Testis (tissue), 2 donors: ENCODE data around the gene ANO8.

Source experiments
- POLR2A ChIP-seq: fragments of 450-650 bp; IDR thresholded peaks from one replicate; pipeline ENCODE4 v1.6.1; 2017; ENCODE audit warnings: antibody characterized with exemption, mild to moderate bottlenecking, moderate library complexity
- TF ChIP-seq, protein P1 (sequence below), 3 experiments: fragments of 450-650 bp in 2 of 3; fragments of 200-600 bp in 1 of 3; sonication (generic) in 1 of 3; IDR thresholded peaks; one replicate each; pipeline ENCODE4 v1.5.1; 2016 to 2019; ENCODE audit warnings: antibody characterized with exemption in 3 of 3, mild to moderate bottlenecking in 2 of 3, moderate library complexity in 1 of 3

DNA sequence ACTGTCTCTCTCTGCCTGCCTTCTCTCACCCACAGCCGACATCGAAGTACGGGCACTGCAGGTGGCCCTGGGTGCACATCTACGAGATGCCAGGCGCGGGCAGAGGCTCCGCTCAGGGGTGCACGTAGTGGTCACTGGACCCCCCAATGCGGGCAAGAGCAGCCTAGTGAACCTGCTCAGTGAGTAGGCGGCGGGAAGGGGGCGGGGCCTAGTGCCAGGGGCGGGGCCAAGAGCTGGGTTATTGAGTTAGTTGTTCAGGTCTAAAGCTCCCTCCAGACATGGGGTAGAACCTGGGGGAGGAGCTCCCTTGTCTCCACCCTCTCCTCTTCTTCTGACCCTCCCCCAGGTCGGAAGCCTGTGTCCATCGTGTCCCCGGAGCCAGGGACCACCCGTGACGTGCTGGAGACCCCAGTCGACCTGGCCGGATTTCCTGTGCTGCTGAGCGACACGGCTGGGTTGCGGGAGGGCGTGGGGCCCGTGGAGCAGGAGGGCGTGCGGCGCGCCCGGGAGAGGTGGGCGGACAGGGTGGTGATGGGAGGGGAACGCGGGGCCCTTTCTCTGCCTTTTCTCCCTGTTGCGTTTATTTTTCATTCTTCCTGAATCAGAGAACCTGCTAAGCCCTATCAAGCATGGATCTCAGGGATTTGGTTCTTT, 4.6 kb upstream of the ANO8 start:
- TF ChIP-seq, protein P1, sequence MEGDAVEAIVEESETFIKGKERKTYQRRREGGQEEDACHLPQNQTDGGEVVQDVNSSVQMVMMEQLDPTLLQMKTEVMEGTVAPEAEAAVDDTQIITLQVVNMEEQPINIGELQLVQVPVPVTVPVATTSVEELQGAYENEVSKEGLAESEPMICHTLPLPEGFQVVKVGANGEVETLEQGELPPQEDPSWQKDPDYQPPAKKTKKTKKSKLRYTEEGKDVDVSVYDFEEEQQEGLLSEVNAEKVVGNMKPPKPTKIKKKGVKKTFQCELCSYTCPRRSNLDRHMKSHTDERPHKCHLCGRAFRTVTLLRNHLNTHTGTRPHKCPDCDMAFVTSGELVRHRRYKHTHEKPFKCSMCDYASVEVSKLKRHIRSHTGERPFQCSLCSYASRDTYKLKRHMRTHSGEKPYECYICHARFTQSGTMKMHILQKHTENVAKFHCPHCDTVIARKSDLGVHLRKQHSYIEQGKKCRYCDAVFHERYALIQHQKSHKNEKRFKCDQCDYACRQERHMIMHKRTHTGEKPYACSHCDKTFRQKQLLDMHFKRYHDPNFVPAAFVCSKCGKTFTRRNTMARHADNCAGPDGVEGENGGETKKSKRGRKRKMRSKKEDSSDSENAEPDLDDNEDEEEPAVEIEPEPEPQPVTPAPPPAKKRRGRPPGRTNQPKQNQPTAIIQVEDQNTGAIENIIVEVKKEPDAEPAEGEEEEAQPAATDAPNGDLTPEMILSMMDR (IDR thresholded peaks at IDR 0.05), result no peak
- no peak for TF ChIP-seq POLR2A
